PC-3 (cell line): Measurements from ENCODE around the gene TMEM250.

ENCODE experiments used
- CTCF ChIP-seq: fragments of 300-600 bp; sonication (generic); conservative IDR thresholded peaks from 2 replicates; pipeline ENCODE4 v1.5.1; 2017; ENCODE audit warnings: antibody characterized with exemption, low read depth, mild to moderate bottlenecking, low read length
- EZH2 ChIP-seq: fragments of 300-600 bp; sonication (generic); IDR thresholded peaks from one replicate; pipeline ENCODE4 v1.6.1; 2017; ENCODE audit warnings: antibody characterized with exemption, mild to moderate bottlenecking, low read length; ENCODE audit not compliant: unreplicated experiment

- TF ChIP-seq CTCF (no peak), EZH2 (no peak)
Measured at GRCh38 chr9:136105398-136106135, 13.1 kb downstream of the TMEM250 start.
